ENCODE data around the gene SEC14L5.

Gene SEC14L5

GRCh38 chr16:4957720-4958509 lies at the start of gene SEC14L5:
Gene SEC14L5, plus strand, starts transcription at chr16:4958330. Its CDS starts 994 bp downstream, at chr16:4959324.
- DNase-seq = peak; percentile 97 to 98
- no peak for TF ChIP-seq GATA1 (IDR thresholded peaks at IDR 0.05; ENCODE audit: low read depth, low read length)
- TF ChIP-seq POLR2A (IDR thresholded peaks at IDR 0.05; ENCODE audit: low read length) = no peak

- no peak for DNase-seq
- no peak for TF ChIP-seq GATA1 (IDR thresholded peaks at IDR 0.05; ENCODE audit: low read depth, low read length)
- no peak for TF ChIP-seq POLR2A (IDR thresholded peaks at IDR 0.05; ENCODE audit: low read length)
Measured at GRCh38 chr16:4908854-4909401, 49.2 kb upstream of the SEC14L5 start.

GRCh38 chr16:4909825-4910224 lies 48.3 kb upstream of the SEC14L5 start:
- TF ChIP-seq GATA1 (IDR thresholded peaks at IDR 0.05; ENCODE audit: low read depth, low read length) = no peak

GRCh38 chr16:4910828-4911227 lies 47.3 kb upstream of the SEC14L5 start:
- no peak for TF ChIP-seq POLR2A (IDR thresholded peaks at IDR 0.05; ENCODE audit: low read length)
- no peak for TF ChIP-seq GATA1 (IDR thresholded peaks at IDR 0.05; ENCODE audit: low read depth, low read length)
- no peak for DNase-seq

More at GRCh38 chr16:4909825-4910224, 48.3 kb upstream of the SEC14L5 start:
- no peak for DNase-seq

- TF ChIP-seq POLR2A (IDR thresholded peaks at IDR 0.05; ENCODE audit: low read length) (no peak), GATA1 (IDR thresholded peaks at IDR 0.05; ENCODE audit: low read depth, low read length) (no peak)
- no peak for DNase-seq
Measured at GRCh38 chr16:4911970-4912386, 46.2 kb upstream of the SEC14L5 start.

GRCh38 chr16:4913130-4913773 lies 44.9 kb upstream of the SEC14L5 start:
- DNase-seq = no peak
- TF ChIP-seq POLR2A (IDR thresholded peaks at IDR 0.05; ENCODE audit: low read length) (no peak), GATA1 (IDR thresholded peaks at IDR 0.05; ENCODE audit: low read depth, low read length) (no peak)

GRCh38 chr16:4913774-4914525 lies 44.2 kb upstream of the SEC14L5 start:
- TF ChIP-seq GATA1 (IDR thresholded peaks at IDR 0.05; ENCODE audit: low read depth, low read length) = no peak
- TF ChIP-seq POLR2A (IDR thresholded peaks at IDR 0.05; ENCODE audit: low read length) = no peak
- no peak for DNase-seq

GRCh38 chr16:4914528-4915225 lies 43.5 kb upstream of the SEC14L5 start:
- no peak for DNase-seq
- no peak for TF ChIP-seq GATA1 (IDR thresholded peaks at IDR 0.05; ENCODE audit: low read depth, low read length)
- no peak for TF ChIP-seq POLR2A (IDR thresholded peaks at IDR 0.05; ENCODE audit: low read length)

- no peak for DNase-seq
- TF ChIP-seq GATA1 (IDR thresholded peaks at IDR 0.05; ENCODE audit: low read depth, low read length) = no peak
- TF ChIP-seq POLR2A (IDR thresholded peaks at IDR 0.05; ENCODE audit: low read length) = no peak
Measured at GRCh38 chr16:4915226-4915761, 42.8 kb upstream of the SEC14L5 start.

- DNase-seq = no peak
- TF ChIP-seq GATA1 (IDR thresholded peaks at IDR 0.05; ENCODE audit: low read depth, low read length) (no peak), POLR2A (IDR thresholded peaks at IDR 0.05; ENCODE audit: low read length) (no peak)
Measured at GRCh38 chr16:4917117-4917516, 41.0 kb upstream of the SEC14L5 start.

GRCh38 chr16:4918781-4919251 lies 39.3 kb upstream of the SEC14L5 start:
- TF ChIP-seq GATA1 (IDR thresholded peaks at IDR 0.05; ENCODE audit: low read depth, low read length) (no peak), POLR2A (IDR thresholded peaks at IDR 0.05; ENCODE audit: low read length) (no peak)
- no peak for DNase-seq

GRCh38 chr16:4920826-4921225 lies 37.3 kb upstream of the SEC14L5 start:
- TF ChIP-seq POLR2A (IDR thresholded peaks at IDR 0.05; ENCODE audit: low read length) (no peak), GATA1 (IDR thresholded peaks at IDR 0.05; ENCODE audit: low read depth, low read length) (no peak)
- no peak for DNase-seq

- no peak for TF ChIP-seq POLR2A (IDR thresholded peaks at IDR 0.05; ENCODE audit: low read length)
- TF ChIP-seq GATA1 (IDR thresholded peaks at IDR 0.05; ENCODE audit: low read depth, low read length) = no peak
- no peak for DNase-seq
Measured at GRCh38 chr16:4922721-4923342, 35.3 kb upstream of the SEC14L5 start.
